GM12878 (cell line): ENCODE results near the gene GDE1.

ENCODE experiments used
- CHD2 ChIP-seq: IDR thresholded peaks from 2 replicates; pipeline ENCODE4 v1.6.1; 2011; ENCODE audit warnings: low read depth, low read length, improper control_type of control experiment, borderline replicate concordance
- CREM ChIP-seq: IDR thresholded peaks from 2 replicates; pipeline ENCODE4 v1.6.1; 2014; ENCODE audit warnings: antibody characterized with exemption, low read depth
- CTCF ChIP-seq, 3 experiments: IDR thresholded peaks in 2 of 3; conservative IDR thresholded peaks in 1 of 3; 2 replicates each; pipeline ENCODE4 v1.5.1; 2011; ENCODE audit warnings: low read depth in 3 of 3, low read length in 3 of 3, mild to moderate bottlenecking in 3 of 3, control low read depth in 2 of 3, moderate library complexity in 2 of 3, inconsistent platforms in 1 of 3, mixed read lengths in 1 of 3; ENCODE audit not compliant: control insufficient read depth in 2 of 3, insufficient read depth in 1 of 3; ENCODE audit errors: extremely low read depth in 1 of 3
- EP300 ChIP-seq, 2 experiments: fragments of 150-350 bp in 1 of 2; IDR thresholded peaks; 2 replicates each; pipeline ENCODE4 v1.6.1; 2011 to 2012; ENCODE audit warnings: low read depth in 2 of 2, low read length in 2 of 2, borderline replicate concordance in 1 of 2, improper control_type of control experiment in 1 of 2, inconsistent platforms in 1 of 2; ENCODE audit not compliant: control insufficient read depth in 1 of 2
- ESRRA ChIP-seq: IDR thresholded peaks from 2 replicates; pipeline ENCODE4 v1.6.1; 2012; ENCODE audit warnings: mild to moderate bottlenecking, low read length, improper control_type of control experiment
- NFYB ChIP-seq: IDR thresholded peaks from 2 replicates; pipeline ENCODE4 v1.6.1; 2011; ENCODE audit warnings: low read depth, mild to moderate bottlenecking, low read length, improper control_type of control experiment, moderate library complexity; ENCODE audit not compliant: insufficient read depth
- PAX8 ChIP-seq: fragments of 450-650 bp; IDR thresholded peaks from 2 replicates; pipeline ENCODE4 v1.6.1; 2017; ENCODE audit warnings: mild to moderate bottlenecking, moderate library complexity
- POLR2A ChIP-seq: IDR thresholded peaks from 2 replicates; pipeline ENCODE4 v1.6.1; 2011; ENCODE audit warnings: low read depth, mild to moderate bottlenecking, low read length
- TAF1 ChIP-seq: IDR thresholded peaks from 2 replicates; pipeline ENCODE4 v1.6.1; 2011; ENCODE audit warnings: mild to moderate bottlenecking, low read depth, low read length, borderline replicate concordance
- TF ChIP-seq, protein P1 (sequence below): IDR thresholded peaks from 2 replicates; pipeline ENCODE4 v1.6.1; 2012; ENCODE audit warnings: low read depth, low read length, improper control_type of control experiment

- TF ChIP-seq EP300 (IDR thresholded peaks at IDR 0.05; ENCODE audit: borderline replicate concordance in 1 of 2, control insufficient read depth in 1 of 2, low read depth in 2 of 2, low read length in 2 of 2) (no peak), ESRRA (no peak), TAF1 (no peak), CTCF (IDR thresholded peaks at IDR 0.05 in 2 of 3, conservative IDR thresholded peaks at IDR 0.05 in 1 of 3; ENCODE audit: control insufficient read depth in 2 of 3, extremely low read depth in 1 of 3, insufficient read depth in 1 of 3, low read depth in 3 of 3, low read length in 3 of 3) (peak; percentile 37 to 61 (median 54); a peak in 5 of 6 replicates), CHD2 (no peak), NFYB (no peak), CREM (no peak), PAX8 (no peak), POLR2A (no peak)
- TF ChIP-seq, protein P1, sequence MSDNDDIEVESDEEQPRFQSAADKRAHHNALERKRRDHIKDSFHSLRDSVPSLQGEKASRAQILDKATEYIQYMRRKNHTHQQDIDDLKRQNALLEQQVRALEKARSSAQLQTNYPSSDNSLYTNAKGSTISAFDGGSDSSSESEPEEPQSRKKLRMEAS, result no peak
These were observed 37.5 kb upstream of the GDE1 start for GRCh38 chr16:19559242-19559910.
